Mucosa of rectum (tissue), 2 donors: ENCODE data around the gene MPEG1.
A peak's percentile ranks its signal among the peaks of the same experiment; 100 is the strongest.

ENCODE experiments used
- H3K27ac ChIP-seq, 2 donors: one replicate each; pipeline ENCODE4 v1.7.0; 2013; ENCODE audit warnings: inconsistent platforms in 2 of 2, low read depth in 2 of 2, low read length in 2 of 2
- H3K27me3 ChIP-seq, 2 donors: one replicate each; pipeline ENCODE4 v1.7.0; 2013; ENCODE audit warnings: low read length in 2 of 2; ENCODE audit not compliant: control insufficient read depth in 2 of 2, insufficient read depth in 2 of 2
- H3K36me3 ChIP-seq, 2 donors: one replicate each; pipeline ENCODE4 v1.7.0; 2013; ENCODE audit warnings: low read length in 2 of 2; ENCODE audit not compliant: control insufficient read depth in 2 of 2, insufficient read depth in 2 of 2
- H3K4me1 ChIP-seq, 2 donors: one replicate each; pipeline ENCODE4 v1.7.0; 2013; ENCODE audit warnings: low read length in 2 of 2, mild to moderate bottlenecking in 1 of 2; ENCODE audit not compliant: control insufficient read depth in 2 of 2, insufficient read depth in 2 of 2
- H3K4me3 ChIP-seq, 2 donors: one replicate each; pipeline ENCODE4 v1.7.0; 2013; ENCODE audit warnings: low read length in 2 of 2
- H3K9ac ChIP-seq, 2 donors: one replicate each; pipeline ENCODE4 v1.7.0; 2013; ENCODE audit warnings: low read length in 2 of 2, low read depth in 1 of 2, mild to moderate bottlenecking in 1 of 2
- H3K9me3 ChIP-seq, 2 donors: one replicate each; pipeline ENCODE4 v1.7.0; 2013; ENCODE audit warnings: low read length in 2 of 2; ENCODE audit not compliant: control insufficient read depth in 2 of 2
- donor health status: healthy.
- donor health status: Normal muscosa, but diverticular disease.

Gene MPEG1

GRCh38 chr11:59191890-59192289, 20.8 kb downstream of the MPEG1 start:
- Histone ChIP-seq H3K27me3 (no peaks in the 10 kb centered on the region), H3K4me3 (no peak overlapping the region), H3K36me3 (peaks cover 62 to 73% of the 10 kb centered on the region in 2 donors), H3K27ac (peak overlapping the region in 1 of 2 donors; percentile 72), H3K9ac (no peak overlapping the region), H3K9me3 (no peaks in the 10 kb centered on the region), H3K4me1 (peaks cover 38 to 48% of the 10 kb centered on the region in 2 donors)

- peaks cover 54 to 66% of the 10 kb centered on the region in 2 donors for H3K36me3 ChIP-seq
- no peaks in the 10 kb centered on the region for H3K27me3 ChIP-seq
- H3K27ac ChIP-seq: peak overlapping the region in 1 of 2 donors; percentile 72
- no peaks in the 10 kb centered on the region for H3K9me3 ChIP-seq
- no peak overlapping the region for H3K4me3 ChIP-seq
- H3K4me1 ChIP-seq: peaks cover 45 to 56% of the 10 kb centered on the region in 2 donors
- no peak overlapping the region for H3K9ac ChIP-seq
Measured at GRCh38 chr11:59191095-59191494, 21.6 kb downstream of the MPEG1 start.

GRCh38 chr11:59189986-59190385, 22.7 kb downstream of the MPEG1 start:
- peak overlapping the region; percentile 38 to 72 for H3K27ac ChIP-seq
- H3K9ac ChIP-seq: peak overlapping the region in 1 of 2 donors; percentile 21
- H3K4me1 ChIP-seq: peaks cover 54 to 67% of the 10 kb centered on the region in 2 donors
- no peaks in the 10 kb centered on the region for H3K9me3 ChIP-seq
- no peak overlapping the region for H3K4me3 ChIP-seq
- no peaks in the 10 kb centered on the region for H3K27me3 ChIP-seq
- H3K36me3 ChIP-seq: peaks cover 43 to 56% of the 10 kb centered on the region in 2 donors

- peak overlapping the region in 1 of 2 donors; percentile 72 for H3K27ac ChIP-seq
- no peak overlapping the region for H3K4me3 ChIP-seq
- H3K27me3 ChIP-seq: no peaks in the 10 kb centered on the region
- H3K36me3 ChIP-seq: peaks cover 36 to 50% of the 10 kb centered on the region in 2 donors
- no peak overlapping the region for H3K9ac ChIP-seq
- H3K4me1 ChIP-seq: peaks cover 65 to 77% of the 10 kb centered on the region in 2 donors
- no peaks in the 10 kb centered on the region for H3K9me3 ChIP-seq
Measured at GRCh38 chr11:59188954-59189353, 23.8 kb downstream of the MPEG1 start.

GRCh38 chr11:59187587-59187986, 25.1 kb downstream of the MPEG1 start:
- no peaks in the 10 kb centered on the region for H3K9me3 ChIP-seq
- peak overlapping the region in 1 of 2 donors; percentile 95 for H3K27ac ChIP-seq
- H3K4me1 ChIP-seq: peaks cover 78 to 90% of the 10 kb centered on the region in 2 donors
- peak overlapping the region in 1 of 2 donors; percentile 39 for H3K9ac ChIP-seq
- no peak overlapping the region for H3K4me3 ChIP-seq
- no peaks in the 10 kb centered on the region for H3K27me3 ChIP-seq
- peaks cover 30 to 54% of the 10 kb centered on the region in 2 donors for H3K36me3 ChIP-seq

- Histone ChIP-seq H3K27ac (peak overlapping the region; percentile 91 to 95), H3K4me3 (peak overlapping the region in 1 of 2 donors; percentile 29), H3K9me3 (no peaks in the 10 kb centered on the region), H3K9ac (peak overlapping the region; percentile 35 to 39), H3K36me3 (peaks cover 29 to 54% of the 10 kb centered on the region in 2 donors), H3K27me3 (no peaks in the 10 kb centered on the region), H3K4me1 (peaks cover 83 to 94% of the 10 kb centered on the region in 2 donors)
Measured at GRCh38 chr11:59187035-59187434, 25.7 kb downstream of the MPEG1 start.

- Histone ChIP-seq H3K4me1 (peaks cover 82 to 86% of the 10 kb centered on the region in 2 donors), H3K4me3 (peak overlapping the region; percentile 46 to 70), H3K27ac (peak overlapping the region; percentile 91 to 95), H3K36me3 (peaks cover 23 to 58% of the 10 kb centered on the region in 2 donors), H3K9ac (peak overlapping the region; percentile 71 to 74), H3K9me3 (no peaks in the 10 kb centered on the region), H3K27me3 (no peaks in the 10 kb centered on the region)
Measured at GRCh38 chr11:59186130-59186594, 26.6 kb downstream of the MPEG1 start.

GRCh38 chr11:59185386-59185945, 27.3 kb downstream of the MPEG1 start:
- H3K9me3 ChIP-seq: no peaks in the 10 kb centered on the region
- H3K4me1 ChIP-seq: peaks cover 76 to 81% of the 10 kb centered on the region in 2 donors
- peak overlapping the region; percentile 46 to 70 for H3K4me3 ChIP-seq
- H3K27me3 ChIP-seq: no peaks in the 10 kb centered on the region
- H3K36me3 ChIP-seq: peaks cover 18 to 58% of the 10 kb centered on the region in 2 donors
- peak overlapping the region; percentile 71 to 74 for H3K9ac ChIP-seq
- H3K27ac ChIP-seq: peak overlapping the region; percentile 91 to 95

- H3K27ac ChIP-seq: peak overlapping the region; percentile 91 to 95
Measured at GRCh38 chr11:59184691-59185339, 27.9 kb downstream of the MPEG1 start.

GRCh38 chr11:59183771-59184170, 29.0 kb downstream of the MPEG1 start:
- Histone ChIP-seq H3K9me3 (peaks cover 0 to 1% of the 10 kb centered on the region in 2 donors), H3K4me3 (no peak overlapping the region), H3K4me1 (peaks cover 61 to 65% of the 10 kb centered on the region in 2 donors), H3K36me3 (peaks cover 15 to 47% of the 10 kb centered on the region in 2 donors), H3K27me3 (no peaks in the 10 kb centered on the region), H3K27ac (peak overlapping the region; percentile 91 to 95), H3K9ac (peak overlapping the region in 1 of 2 donors; percentile 21)

More at GRCh38 chr11:59184691-59185339, 27.9 kb downstream of the MPEG1 start:
- Histone ChIP-seq H3K4me3 (peak overlapping the region; percentile 46 to 70), H3K9me3 (no peaks in the 10 kb centered on the region), H3K4me1 (peaks cover 71 to 74% of the 10 kb centered on the region in 2 donors), H3K27me3 (no peaks in the 10 kb centered on the region), H3K36me3 (peaks cover 18 to 53% of the 10 kb centered on the region in 2 donors), H3K9ac (peak overlapping the region; percentile 71 to 74)
